Stimulated activated CD8-positive, alpha-beta memory T cell treated with anti-CD3 and anti-CD28 coated beads, Interleukin-15, amount 100 ng/mL, for 1 hour (primary cell): ENCODE results near the gene FUCA1.
"Not testable (repeated sequence)": the region's sequence is repeated elsewhere in the genome, so short reads cannot be mapped to it uniquely, and the experiment has no call there.

ENCODE experiments used
- DNase-seq: peaks from one replicate; pipeline ENCODE4 v3.0.0-alpha.2; 2020; ENCODE audit warnings: low read depth

Gene FUCA1

DNA sequence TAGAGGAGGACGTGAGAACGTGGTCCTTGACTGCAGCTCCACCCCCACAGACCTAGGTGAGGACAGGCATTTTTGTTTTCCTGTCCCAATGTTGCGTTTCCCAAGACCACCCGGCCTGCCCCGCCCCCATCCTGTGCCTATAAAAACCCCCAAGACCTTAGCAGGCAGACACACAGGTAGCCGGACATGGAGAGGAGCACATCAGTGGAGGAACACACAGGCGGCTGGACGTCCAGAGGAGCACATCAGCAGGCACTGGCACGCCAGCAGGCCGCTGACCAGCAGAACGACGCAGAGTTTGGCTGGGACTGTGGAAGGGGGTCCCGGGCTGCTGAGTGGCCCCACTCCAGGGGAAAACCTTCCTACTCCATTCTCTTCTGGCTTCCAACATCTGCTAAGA lies 30.2 kb downstream of the FUCA1 start:
- DNase-seq: no peak

DNA sequence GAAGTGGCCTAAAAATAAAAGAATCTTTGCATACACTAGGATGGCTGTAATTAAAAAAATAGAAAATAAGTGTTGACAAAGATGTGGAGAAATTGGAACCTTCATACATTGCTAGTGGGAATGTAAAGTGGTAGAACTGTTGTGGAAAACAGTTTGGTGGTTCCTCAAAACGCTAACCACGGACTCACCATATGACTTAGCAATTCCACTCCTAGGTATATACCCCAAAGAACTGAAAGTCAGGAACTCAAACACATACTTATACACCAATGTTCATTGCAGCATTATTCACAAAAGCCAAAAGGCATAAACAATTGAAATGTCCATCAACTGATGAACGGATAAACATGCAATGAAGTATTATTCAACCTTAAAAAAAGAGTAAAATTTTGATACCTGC lies 32.1 kb downstream of the FUCA1 start:
- DNase-seq: no peak

DNA sequence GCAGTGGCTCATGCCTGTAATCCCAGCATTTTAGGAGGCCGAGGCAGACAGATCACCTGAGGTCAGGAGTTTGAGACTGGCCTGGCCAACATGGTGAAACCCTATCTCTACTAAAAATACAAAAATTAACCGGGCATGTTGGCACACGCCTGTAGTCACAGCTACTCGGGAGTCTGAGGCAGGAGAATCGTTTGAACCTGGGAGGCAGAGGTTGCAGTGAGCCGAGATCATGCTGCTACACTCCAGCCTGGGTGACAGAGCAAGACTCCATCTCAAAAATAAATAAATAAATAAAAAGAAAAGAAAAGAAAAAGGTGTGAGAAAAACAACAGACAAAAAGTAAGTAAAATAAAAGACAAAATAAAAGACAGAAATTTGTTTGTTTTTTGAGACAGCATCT lies 33.9 kb downstream of the FUCA1 start:
- not testable (repeated sequence) for DNase-seq

DNA sequence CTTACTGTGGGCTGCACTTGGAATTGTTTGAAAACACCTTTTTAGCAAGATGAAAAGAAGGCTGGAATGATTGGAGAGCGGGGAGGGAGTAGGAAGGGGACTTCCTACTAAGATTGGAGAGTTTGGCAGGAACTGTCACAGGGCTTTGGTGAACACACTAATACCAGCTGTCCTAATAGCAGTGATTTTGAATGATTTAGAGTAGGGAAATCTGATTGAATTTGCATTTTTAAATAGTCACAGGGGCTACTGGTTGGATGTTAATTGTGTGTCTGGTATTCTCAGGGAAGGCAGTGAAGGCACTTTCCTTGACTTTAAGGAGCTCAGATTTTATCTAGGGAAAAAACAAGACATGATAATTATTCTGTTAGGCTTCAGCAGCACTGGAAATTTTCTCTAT lies 40.4 kb downstream of the FUCA1 start:
- DNase-seq: no peak

DNA sequence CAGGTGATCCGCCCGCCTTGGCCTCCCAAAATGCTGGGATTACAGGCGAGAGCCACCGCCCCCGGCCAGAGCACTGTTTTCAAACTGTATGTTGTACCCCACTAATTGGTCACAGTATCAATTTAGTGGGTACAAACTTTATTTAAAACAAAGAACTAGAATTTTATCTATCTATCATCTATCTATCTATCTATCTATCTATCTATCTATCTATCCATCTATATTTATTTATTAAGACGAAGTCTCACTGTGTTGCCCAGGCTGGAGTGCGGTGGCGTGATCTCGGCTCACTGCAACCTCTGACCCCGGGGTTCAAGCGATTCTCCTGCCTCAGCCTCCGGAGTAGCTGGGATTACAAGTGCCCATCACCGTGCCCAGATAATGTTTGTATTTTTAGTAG lies 41.5 kb downstream of the FUCA1 start:
- not testable (repeated sequence) for DNase-seq

DNA sequence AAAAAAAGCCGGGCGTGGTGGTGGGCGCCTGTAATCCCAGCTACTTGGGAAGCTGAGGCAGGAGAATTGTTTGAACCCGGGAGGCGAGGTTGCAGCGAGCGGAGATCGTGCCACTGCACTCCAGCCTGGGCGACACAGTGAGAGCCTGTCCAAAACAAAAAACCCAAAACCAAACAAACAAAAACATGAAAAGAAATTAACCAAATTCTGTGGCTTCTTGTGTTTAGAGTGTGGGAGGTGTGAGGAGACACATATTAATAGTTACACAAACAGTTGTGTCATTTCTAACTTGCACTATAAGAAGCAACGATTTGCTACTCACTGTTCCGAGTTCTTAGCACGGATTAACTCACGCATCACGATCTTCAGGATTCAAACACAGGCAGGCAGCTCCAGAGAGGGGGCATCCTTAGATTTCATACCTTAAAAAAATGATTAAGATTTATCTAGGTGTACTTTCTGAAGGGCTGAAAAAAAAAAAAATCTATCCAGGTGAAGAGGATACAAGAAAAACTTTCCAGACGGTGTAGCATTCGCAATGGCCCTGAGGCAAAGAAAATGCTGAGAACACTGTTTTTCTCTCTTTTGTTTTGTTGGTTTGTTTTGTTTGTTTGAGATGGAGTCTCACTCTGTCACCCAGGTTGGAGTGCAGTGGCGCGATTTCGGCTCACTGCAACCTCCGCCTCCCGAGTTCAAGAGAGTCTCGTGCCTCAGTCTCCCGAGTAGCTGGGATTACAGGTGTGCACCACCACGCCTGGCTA lies 42.1 kb downstream of the FUCA1 start:
- no peak for DNase-seq

DNA sequence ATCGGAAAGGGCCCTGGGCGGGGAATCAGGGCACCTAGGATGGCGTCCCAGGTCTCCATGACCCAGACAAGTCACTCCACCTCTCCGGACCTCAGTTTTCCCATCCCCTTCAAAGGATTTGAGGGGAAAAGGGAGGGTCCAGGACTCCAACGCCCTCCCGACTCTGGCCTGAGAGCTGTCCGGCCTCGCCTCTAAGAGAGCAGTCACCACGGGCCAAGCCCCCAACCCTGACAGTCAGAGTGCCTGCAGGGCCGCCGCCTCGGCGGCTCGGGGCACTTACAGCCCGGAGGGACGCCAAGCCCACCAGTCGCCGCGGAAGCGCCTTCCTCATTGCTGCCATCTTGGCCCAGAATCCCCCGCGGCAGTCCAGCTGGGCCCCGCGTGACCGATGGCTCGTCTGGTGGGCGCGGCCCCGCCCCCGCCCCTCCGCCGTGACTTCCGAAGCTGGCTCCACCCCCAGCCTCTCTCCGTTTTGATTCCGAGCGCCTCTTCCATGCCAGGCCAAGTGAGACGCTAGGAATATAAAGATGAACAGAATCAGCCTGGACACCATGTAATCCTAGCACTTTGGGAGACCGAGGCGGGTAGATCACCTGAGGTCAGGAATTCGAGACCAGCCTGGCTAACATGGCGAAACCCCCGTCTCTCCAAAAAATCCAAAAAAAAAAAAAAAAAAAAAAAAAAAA lies 42.9 kb downstream of the FUCA1 start, which contains the start of gene HMGCL:
Gene HMGCL (minus strand): TSS at position 354 of the 686 bp plus-strand sequence. CDS start 14 bp downstream, at position 340.
- DNase-seq: peak; percentile 76

DNA sequence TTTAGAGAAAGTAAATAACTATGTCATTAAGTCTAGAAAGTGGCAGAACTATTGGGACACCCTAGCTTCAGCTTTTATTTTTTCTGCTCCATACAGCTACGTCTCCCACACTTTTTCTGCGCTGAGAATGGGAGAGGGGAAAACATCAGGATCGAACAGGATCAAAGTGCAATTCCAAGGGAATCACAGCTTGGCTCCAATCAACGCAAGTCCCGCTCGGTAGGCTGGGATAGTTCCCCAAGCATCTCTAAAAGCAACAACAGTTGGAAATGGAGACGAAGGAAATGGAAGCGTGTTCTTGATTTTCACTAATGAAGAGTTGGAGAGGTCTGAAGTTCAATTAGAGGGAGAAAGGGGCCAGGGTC lies 43.4 kb downstream of the FUCA1 start:
- DNase-seq: no peak

DNA sequence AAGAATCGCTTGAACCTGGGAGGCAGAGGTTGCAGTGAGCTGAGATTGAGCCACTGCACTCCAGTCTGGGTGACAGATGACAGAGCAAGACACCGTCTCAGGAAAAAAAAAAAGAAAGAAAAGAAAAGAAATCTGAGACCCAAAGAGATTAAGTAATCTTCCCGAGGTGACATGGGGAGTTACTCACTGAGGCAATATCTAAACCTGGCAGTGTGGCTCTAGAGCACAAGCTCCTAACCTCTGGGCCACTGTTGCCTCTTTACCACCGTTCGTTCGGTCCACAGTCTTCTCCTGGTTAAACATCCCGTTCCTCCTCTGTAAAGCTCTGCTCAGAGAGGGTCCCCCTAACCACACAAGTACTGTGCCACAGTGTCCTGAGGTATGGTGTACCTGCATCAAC lies 44.3 kb downstream of the FUCA1 start:
- no peak for DNase-seq

DNA sequence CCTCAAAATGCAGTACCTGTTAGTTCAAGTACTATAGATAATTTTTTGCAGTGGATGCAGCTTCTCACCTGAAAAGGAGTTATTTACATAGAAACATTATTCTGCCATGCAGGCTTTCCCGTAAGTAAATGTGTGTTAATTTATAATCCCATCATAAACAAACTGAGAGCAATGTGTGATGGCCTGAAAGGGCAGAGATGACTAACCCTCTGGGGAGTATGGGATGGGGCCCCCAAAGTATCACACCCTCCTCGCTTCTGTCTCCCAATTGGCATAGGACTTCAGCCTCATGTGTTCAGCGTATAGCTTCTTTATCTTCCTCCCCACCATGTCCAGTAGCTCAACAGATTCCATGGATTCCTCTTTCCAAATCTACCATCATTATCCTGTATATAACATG lies 50.5 kb downstream of the FUCA1 start:
- DNase-seq: no peak

DNA sequence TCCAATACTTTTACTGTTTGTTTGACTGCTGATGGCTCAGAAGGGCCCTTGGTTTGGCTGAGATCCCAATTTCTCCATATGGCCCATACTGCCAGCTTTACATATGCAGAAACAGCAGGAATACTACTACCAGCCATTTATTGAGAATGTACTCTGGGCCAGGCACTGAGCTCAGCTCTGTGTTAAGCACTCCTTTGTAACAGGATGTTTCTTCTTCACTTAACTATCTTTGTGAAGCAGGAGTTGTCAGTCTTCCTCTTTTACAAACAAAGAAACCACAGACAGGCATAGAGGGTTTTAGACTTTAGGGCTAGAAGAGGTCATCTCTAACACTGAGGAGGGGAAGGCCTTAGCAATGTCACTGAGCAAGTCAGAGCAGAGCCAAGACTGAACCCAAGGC lies 51.2 kb downstream of the FUCA1 start:
- DNase-seq: no peak

DNA sequence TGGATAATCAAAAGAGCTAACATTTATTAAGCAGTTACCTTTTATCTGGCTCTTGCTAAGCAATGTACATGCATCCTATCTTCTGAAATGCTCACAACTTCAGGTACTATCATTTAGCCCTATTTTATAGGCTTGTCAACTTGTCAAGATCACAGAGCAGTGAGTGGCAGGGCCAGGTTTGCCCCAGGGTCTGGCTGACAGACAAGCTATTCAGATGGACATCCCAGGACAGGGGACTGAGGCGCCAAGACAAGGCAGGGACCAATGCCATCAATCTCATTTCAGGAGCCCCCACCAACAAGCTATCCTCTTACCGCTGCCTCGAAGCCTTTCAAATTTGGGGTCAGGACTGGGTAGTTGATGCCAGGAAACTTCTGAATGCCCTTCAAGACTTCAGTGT lies 51.7 kb downstream of the FUCA1 start:
- DNase-seq: no peak

DNA sequence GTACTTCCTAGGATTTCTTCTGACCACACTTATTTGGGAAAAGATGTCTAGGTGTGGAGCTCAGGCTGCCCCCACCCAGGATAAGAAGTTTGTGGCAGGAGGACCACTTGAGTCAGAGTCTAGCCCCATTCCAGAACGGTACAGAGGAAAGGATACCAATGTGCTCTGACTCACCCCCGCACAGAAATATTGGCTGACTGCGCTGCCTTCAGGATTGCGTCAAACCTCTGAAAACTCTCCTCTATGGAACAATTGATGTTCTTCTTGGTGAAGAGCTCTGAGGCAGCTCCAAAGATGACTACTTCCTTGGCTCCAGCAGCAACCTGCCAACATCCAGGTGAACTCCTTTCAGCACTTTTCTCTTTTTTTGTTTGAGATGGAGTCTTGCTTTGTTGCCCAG lies 54.1 kb downstream of the FUCA1 start:
- no peak for DNase-seq

DNA sequence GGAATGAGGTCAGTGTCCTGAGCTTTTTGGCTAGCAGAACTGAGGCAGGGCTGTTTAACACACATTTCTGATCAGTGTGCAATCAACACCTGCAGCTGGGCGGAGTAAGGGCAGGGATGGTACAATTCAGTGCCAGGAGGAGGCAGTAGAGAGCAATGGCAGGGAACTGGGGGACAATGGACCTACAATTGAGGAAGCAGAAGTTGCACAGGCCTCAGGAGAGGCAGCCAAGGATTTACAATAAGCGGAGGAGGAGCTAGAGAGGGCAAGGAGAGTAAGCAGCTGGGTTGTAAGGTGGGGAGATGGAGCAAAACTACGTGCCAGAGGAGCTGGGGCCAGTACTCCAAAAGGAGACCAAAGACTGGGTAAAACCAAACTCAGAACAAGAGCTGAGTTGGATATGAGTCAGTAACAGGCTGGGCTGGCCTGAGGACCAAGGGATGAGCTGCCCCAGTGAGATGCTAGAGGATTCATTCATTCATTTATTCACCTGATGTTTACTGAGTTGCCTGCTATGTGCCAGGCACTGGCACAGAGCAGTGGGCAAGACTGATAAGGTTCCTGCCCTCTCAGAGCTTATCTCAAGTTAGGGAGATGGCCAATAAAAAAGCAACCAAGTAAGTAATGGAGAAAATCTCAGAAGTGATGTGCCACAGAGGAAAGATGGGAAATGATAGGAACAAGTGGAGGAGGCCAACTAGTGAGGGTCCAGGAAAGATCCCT lies 57.1 kb downstream of the FUCA1 start:
- DNase-seq: no peak

DNA sequence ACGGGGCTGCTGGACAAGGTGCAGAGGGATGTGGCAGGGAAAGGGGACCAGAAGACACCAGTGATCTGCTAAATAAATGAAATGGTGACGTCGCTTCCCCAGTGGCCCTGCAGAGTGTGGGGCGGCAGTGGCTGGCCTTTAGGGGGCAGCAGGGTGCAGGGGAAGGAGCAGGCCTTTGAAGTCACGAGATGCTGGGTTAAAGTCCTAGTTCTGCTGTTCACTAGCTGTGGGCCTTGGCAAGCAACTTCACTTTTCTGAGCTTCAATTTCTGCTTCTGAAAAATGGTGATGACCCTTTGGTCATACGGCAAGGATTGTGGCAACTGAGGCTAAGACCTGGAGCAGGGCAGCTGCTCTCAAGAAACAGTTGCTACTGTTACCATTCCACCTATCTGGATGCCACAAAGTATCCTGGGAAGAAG lies 58.3 kb downstream of the FUCA1 start:
- DNase-seq: peak; percentile 67

DNA sequence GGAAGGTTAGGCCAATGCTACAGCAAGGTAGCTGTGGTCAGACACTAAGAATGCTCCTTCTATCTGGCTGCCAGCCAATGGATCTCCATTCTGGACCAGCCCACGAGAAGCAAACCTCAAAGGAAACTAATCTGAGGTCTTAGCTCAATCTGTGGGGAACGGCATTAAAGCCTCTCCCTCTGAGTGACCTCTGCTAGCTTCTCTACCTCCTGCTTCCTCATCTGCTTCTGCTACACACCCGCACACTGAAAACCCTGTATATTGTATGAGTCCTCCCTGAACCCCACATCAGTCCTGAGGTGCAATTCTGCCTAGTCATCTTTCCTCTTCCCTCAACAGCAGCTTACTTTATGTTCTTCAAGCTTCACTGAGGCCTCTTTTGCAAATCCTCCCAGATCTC lies 60.6 kb downstream of the FUCA1 start:
- DNase-seq: no peak

DNA sequence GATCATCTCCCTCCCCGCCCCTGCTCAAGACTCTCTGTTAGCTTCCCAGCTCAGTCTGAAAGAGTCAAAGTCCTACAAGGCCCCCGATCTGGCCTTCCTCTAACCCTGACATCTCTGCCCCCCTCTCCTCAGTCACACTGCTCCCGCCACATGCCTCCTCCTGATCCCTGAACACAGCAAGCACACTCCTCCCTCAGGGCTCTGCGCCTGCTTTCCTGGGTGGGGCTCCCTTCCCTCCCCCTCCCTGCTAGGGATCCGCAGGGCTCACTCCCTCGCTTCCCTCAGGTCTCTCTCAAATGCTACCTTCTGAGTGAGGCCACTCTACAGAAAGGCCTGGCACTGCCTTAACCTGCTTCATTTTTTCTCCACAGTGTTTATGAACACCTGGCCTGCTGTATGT lies 61.8 kb downstream of the FUCA1 start:
- DNase-seq: no peak

DNA sequence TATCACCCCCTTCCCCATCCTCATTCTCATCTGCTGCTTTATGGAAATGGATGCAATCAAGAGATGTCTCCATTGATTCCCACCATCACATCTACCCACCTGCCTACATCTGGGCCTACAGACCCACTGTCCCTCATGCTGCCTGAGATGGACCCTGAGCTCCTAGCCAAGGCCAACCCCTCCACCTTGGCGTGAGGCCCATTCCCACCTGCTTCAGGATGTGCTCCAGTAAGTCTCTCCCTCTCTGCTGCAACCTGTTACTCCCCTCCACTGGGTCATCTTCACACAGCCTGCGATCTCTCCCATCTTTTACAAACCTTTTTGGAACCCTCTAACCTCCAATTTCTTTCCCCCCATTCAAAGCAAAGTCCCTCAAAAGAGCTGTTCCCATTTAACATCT lies 63.1 kb downstream of the FUCA1 start:
- no peak for DNase-seq

DNA sequence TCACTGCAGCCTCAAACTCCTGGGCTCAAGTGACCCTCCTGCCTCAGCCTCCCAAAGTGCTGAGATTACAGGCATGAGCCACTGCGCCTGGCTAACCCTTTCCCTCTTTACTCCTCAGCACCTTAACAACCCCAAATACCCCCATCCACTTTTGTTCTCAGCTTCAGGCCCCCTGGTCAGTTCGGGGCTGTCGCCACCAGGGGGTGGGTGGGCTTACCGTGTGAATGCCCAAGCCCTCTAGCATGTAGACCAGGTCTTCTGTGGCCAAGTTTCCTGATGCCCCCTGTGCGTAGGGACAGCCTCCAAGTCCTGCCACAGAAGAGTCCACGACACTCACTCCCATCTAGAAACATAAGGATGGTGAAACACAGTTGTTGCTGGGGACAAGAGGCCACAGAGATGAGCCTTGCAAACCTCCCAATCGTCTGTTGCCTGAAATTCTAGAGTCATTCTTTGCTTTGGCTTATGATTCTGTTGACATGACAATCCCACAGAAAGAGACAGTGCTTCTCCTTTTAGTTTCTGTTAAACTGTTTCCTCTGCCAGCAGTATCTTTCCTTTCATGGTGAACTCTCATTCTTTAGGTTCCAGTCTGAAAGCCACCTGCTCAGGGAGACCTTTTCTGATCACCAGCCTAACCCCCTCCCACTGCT lies 63.8 kb downstream of the FUCA1 start:
- DNase-seq: no peak

DNA sequence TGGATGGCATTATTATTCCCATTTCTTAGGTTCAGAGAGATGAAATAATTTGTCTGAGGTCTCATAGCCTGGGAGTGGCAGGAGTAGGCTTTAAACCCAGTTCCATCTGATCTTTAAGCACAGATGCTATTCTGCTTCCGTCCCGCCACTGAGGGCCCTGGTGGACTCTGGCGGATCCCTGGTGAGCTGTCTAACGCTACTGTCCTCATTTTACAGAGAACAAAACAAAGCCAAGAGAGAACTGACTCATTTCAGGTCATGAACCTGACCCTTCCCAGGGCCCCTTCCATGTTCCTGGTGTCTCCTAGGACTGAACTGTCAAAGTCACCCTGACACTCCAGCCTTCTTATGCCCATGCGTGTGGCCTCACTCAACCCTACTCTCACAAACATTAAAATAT lies 64.4 kb downstream of the FUCA1 start:
- no peak for DNase-seq

DNA sequence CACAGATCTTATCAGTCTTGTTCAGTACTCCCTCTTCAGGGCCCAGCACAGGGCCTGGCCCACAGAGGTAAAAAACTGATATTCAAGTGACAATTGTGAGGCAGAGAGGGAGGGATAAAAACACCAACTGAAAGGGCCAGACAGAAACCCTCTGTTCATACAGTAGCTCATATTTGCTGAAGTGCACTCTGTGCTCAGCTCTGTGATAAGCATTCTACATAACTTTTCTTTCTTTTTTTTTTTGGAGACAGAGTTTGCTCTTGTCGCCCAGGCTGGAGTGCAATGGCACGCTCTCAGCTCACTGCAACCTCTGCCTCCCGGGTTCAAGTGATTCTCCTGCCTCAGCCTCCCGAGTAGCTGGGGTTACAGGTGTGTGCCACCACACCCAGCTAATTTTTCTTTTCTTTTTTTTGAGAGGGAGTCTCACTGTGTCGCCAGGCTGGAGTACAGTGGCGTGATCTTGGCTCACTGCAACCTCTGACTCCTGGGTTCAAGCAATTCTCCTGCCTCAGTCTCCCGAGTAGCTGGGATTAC lies 65.2 kb downstream of the FUCA1 start:
- not testable (repeated sequence) for DNase-seq

DNA sequence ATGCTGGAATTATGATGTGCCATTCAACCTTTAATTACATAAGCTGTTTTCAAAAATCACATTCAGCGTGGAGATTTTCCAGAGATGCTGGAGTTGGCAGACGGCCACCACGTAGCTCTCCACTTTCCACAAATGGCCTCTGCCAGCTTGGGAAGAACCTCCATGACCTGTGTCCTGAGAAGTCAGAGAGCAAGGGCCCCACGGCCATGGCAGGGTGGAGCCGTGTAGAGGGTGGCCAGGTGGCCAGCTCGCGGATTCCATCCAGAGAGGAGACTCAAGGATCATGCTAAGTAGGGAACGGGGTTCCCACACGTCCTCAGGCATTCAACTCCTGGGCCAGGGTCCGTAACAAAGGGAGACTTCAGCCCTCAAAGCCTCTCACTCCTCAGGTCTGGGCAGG lies 66.2 kb downstream of the FUCA1 start:
- no peak for DNase-seq
